ENCODE measurements around the gene MRPL20.

Gene MRPL20

GRCh38 chr1:1421907-1422464, 14.9 kb upstream of the MRPL20 start:
- Histone ChIP-seq H3K4me3 (ENCODE audit: low read depth, low read length, poor library complexity, severe bottlenecking) (no peak overlapping the region), H3K36me3 (ENCODE audit: insufficient read depth, low read length) (no peaks in the 10 kb centered on the region), H3K27me3 (ENCODE audit: insufficient read depth, low read length) (0 out of 2 replicates have a peak, but pooled peaks cover 10% of the 10 kb centered on the region), H3K4me1 (ENCODE audit: insufficient read depth, low read length, severe bottlenecking) (peaks cover 5% of the 10 kb centered on the region), H3K4me2 (ENCODE audit: low read length) (no peak overlapping the region), H4K20me1 (ENCODE audit: insufficient read depth, low read length) (no peaks in the 10 kb centered on the region), H3K27ac (ENCODE audit: low read depth, low read length, poor library complexity, severe bottlenecking) (no peak overlapping the region), H2AFZ (ENCODE audit: low read length) (no peak overlapping the region), H3K9me2 (ENCODE audit: low read depth, low read length) (no peaks in the 10 kb centered on the region), H3K9me3 (ENCODE audit: low read length) (no peaks in the 10 kb centered on the region), H3K79me2 (ENCODE audit: insufficient read depth, low read length) (no peaks in the 10 kb centered on the region), H3K9ac (ENCODE audit: low read length) (no peak overlapping the region), H3F3A (ENCODE audit: insufficient read depth, low read length) (no peaks in the 10 kb centered on the region)
- no peak for TF ChIP-seq EZH2 (IDR thresholded peaks at IDR 0.05; ENCODE audit: borderline replicate concordance, low read length)

DNA sequence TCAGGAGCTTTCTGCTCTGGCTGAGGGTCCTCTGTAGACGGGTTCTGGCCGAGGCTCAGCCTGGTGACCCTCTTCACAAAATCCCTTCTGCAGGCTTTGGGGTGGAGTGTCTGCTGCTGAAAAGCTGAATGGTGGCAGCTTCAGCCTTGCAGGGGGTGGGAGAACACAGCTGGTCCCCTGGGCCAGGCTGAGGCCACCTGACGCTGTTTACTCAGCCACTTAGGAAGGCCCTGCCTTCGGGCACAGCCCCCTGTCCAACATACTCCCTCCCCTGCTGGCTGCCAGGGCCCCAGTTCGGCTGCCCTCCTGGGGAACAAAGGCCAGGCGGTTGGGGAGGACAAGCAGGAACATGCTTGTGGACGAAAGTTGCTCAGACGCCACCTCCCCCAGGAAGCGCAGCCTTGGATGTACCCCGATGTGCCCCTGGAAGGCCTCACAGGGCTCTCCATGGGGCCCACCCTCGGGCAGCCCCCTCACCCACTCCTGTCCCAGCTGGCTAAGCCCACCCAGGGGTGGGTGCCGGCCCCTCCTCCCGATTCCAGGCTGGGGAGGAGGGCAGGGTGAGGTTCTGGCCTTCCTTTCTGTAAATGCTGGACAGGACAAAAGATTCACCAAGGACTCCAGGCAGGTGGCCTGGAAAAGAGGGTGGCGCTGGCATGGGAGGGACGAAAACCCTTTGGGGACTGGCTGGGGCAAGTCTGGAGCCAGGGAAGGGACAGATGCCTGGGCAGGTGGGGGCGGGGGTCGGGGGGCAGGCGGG, 14.2 kb upstream of the MRPL20 start, which contains the start of gene ANKRD65:
TSS of gene ANKRD65 (minus strand) at position 130 of the 760 bp plus-strand sequence. CDS start 271 bp downstream, outside the sequence.
- TF ChIP-seq CTCF (IDR thresholded peaks at IDR 0.05; ENCODE audit: low read length) (no peak), EZH2 (IDR thresholded peaks at IDR 0.05; ENCODE audit: borderline replicate concordance, low read length) (no peak)
- H3K79me2 ChIP-seq (ENCODE audit: insufficient read depth, low read length), result no peaks in the 10 kb centered on the region
- H3K27ac ChIP-seq (ENCODE audit: low read depth, low read length, poor library complexity, severe bottlenecking), result no peak within 1 kb of the TSS
- no peaks in the 10 kb centered on the region for H3F3A ChIP-seq (ENCODE audit: insufficient read depth, low read length)
- H3K4me2 ChIP-seq (ENCODE audit: low read length), result no peak within 1 kb of the TSS
- no peak within 1 kb of the TSS for H2AFZ ChIP-seq (ENCODE audit: low read length)
- H3K9ac ChIP-seq (ENCODE audit: low read length), result no peak within 1 kb of the TSS
- no peak within 1 kb of the TSS for H3K4me3 ChIP-seq (ENCODE audit: low read depth, low read length, poor library complexity, severe bottlenecking)
- H3K36me3 ChIP-seq (ENCODE audit: insufficient read depth, low read length), result no peaks in the 10 kb centered on the region
- H3K9me2 ChIP-seq (ENCODE audit: low read depth, low read length), result no peaks in the 10 kb centered on the region
- H3K4me1 ChIP-seq (ENCODE audit: insufficient read depth, low read length, severe bottlenecking), result peaks cover 5% of the 10 kb centered on the region
- no peaks in the 10 kb centered on the region for H3K9me3 ChIP-seq (ENCODE audit: low read length)
- 0 out of 2 replicates have a peak, but pooled peaks cover 10% of the 10 kb centered on the region for H3K27me3 ChIP-seq (ENCODE audit: insufficient read depth, low read length)
- no peaks in the 10 kb centered on the region for H4K20me1 ChIP-seq (ENCODE audit: insufficient read depth, low read length)

DNA sequence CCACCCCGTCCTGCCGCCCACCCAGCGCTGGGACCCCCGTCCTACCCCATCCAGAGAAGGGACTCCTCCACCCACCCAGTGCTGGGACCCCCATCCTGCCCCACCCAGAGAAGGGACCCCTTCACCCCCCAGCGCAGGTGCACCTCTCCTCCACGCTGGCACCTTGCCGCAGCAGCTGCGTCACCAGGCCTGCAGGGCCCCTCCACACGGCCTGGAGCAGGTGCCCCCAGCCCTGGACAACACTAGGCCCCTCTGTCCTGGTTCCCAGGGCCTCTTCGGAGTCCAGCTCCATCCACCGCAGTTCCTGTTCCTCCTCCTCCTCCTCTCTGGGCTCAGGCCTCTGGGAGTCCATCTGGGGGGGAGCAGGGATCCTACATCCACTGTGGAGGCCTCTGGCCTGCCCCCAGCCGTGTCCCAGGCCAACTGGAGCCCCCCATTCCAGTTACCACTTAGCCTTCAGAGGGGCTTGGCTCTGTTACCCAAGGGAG, 13.6 kb upstream of the MRPL20 start:
- Histone ChIP-seq H3F3A (ENCODE audit: insufficient read depth, low read length) (no peaks in the 10 kb centered on the region), H3K9me3 (ENCODE audit: low read length) (no peaks in the 10 kb centered on the region), H3K9ac (ENCODE audit: low read length) (no peak overlapping the region), H3K9me2 (ENCODE audit: low read depth, low read length) (no peaks in the 10 kb centered on the region), H3K27ac (ENCODE audit: low read depth, low read length, poor library complexity, severe bottlenecking) (no peak overlapping the region), H3K4me3 (ENCODE audit: low read depth, low read length, poor library complexity, severe bottlenecking) (no peak overlapping the region), H3K79me2 (ENCODE audit: insufficient read depth, low read length) (no peaks in the 10 kb centered on the region), H3K4me2 (ENCODE audit: low read length) (no peak overlapping the region), H3K27me3 (ENCODE audit: insufficient read depth, low read length) (0 out of 2 replicates have a peak, but pooled peaks cover 10% of the 10 kb centered on the region), H3K4me1 (ENCODE audit: insufficient read depth, low read length, severe bottlenecking) (peaks cover 5% of the 10 kb centered on the region), H3K36me3 (ENCODE audit: insufficient read depth, low read length) (no peaks in the 10 kb centered on the region), H2AFZ (ENCODE audit: low read length) (no peak overlapping the region), H4K20me1 (ENCODE audit: insufficient read depth, low read length) (no peaks in the 10 kb centered on the region)
- TF ChIP-seq EZH2 (IDR thresholded peaks at IDR 0.05; ENCODE audit: borderline replicate concordance, low read length) (no peak), CTCF (IDR thresholded peaks at IDR 0.05; ENCODE audit: low read length) (no peak)

Measured in OCI-LY1 (cell line).